Activated naive CD4-positive, alpha-beta T cell treated with Interleukin-2 at 50 U/mL for 16 hours (primary cell): Measurements from ENCODE around the gene OR52L1.

Experiments
- DNase-seq: peaks from one replicate; pipeline ENCODE4 v3.0.0-alpha.2; 2020

Gene OR52L1

GRCh38 chr11:5938603-5938965, 48.2 kb downstream of the OR52L1 start:
- DNase-seq = no peak

GRCh38 chr11:5937868-5938602, 48.8 kb downstream of the OR52L1 start:
- DNase-seq = no peak
